CD4-positive, alpha-beta T cell treated with Interleukin-21 for 1 hour (primary cell): ENCODE measurements around the gene PCDHB2.
"Not testable (repeated sequence)": the region's sequence is repeated elsewhere in the genome, so short reads cannot be mapped to it uniquely, and the experiment has no call there.

ENCODE experiments used
- DNase-seq: peaks from one replicate; pipeline ENCODE4 v3.0.0-alpha.2; 2020

PCDHB2 gene

GRCh38 chr5:141137346-141137745 lies 42.9 kb downstream of the PCDHB2 start:
- not testable (repeated sequence) for DNase-seq
